Endothelial cell (in vitro differentiated cells): ENCODE results near the gene BCL2A1. TPM values are rescaled to one million over a fixed set of nuclear protein-coding genes. Genes with fewer than 3 reads are reported as not detected.
"Not testable (repeated sequence)": the region's sequence is repeated elsewhere in the genome, so short reads cannot be mapped to it uniquely, and the experiment has no call there.

Experiments used
- DNase-seq: peaks from one replicate; pipeline ENCODE4 v3.0.0; 2021; ENCODE audit warnings: low spot score
- H3K27ac Mint-ChIP-seq: one replicate; pipeline ENCODE4 v1.8.0; 2021; ENCODE audit warnings: mixed read lengths, inconsistent platforms; ENCODE audit not compliant: unreplicated experiment
- H3K27me3 Mint-ChIP-seq: one replicate; pipeline ENCODE4 v1.8.0; 2021; ENCODE audit warnings: mild to moderate bottlenecking, moderate library complexity, mixed read lengths, inconsistent platforms; ENCODE audit not compliant: unreplicated experiment
- H3K36me3 Mint-ChIP-seq: one replicate; pipeline ENCODE4 v1.8.0; 2021; ENCODE audit warnings: mild to moderate bottlenecking, low read depth, mixed read lengths, inconsistent platforms; ENCODE audit not compliant: unreplicated experiment
- H3K4me1 Mint-ChIP-seq: one replicate; pipeline ENCODE4 v1.8.0; 2021; ENCODE audit warnings: mild to moderate bottlenecking, mixed read lengths, inconsistent platforms; ENCODE audit not compliant: unreplicated experiment
- H3K4me3 Mint-ChIP-seq: one replicate; pipeline ENCODE4 v1.8.0; 2021; ENCODE audit warnings: mild to moderate bottlenecking, mixed read lengths, inconsistent platforms; ENCODE audit not compliant: unreplicated experiment
- H3K9me3 Mint-ChIP-seq: one replicate; pipeline ENCODE4 v1.8.0; 2021; ENCODE audit warnings: mixed read lengths, inconsistent platforms; ENCODE audit not compliant: unreplicated experiment
- CTCF ChIP-seq: fragments of 200-600 bp; sonication (generic); IDR thresholded peaks from one replicate; pipeline ENCODE4 v1.5.0; 2021; ENCODE audit warnings: antibody characterized with exemption; ENCODE audit not compliant: unreplicated experiment
- total RNA-seq: library from RNA; stranded (reverse); fragmentation: NEBNext Ultra II Directional; extraction: Animal tissue kit (Norgen Biotek cat#: 25700); gene quantifications from one replicate; pipeline ENCODE4 v1.2.1, GENCODE V29; 2021; ENCODE audit not compliant: unreplicated experiment

The BCL2A1 gene
- total RNA-seq, 1 donor from 2014 or later = 2.1 TPM

DNA sequence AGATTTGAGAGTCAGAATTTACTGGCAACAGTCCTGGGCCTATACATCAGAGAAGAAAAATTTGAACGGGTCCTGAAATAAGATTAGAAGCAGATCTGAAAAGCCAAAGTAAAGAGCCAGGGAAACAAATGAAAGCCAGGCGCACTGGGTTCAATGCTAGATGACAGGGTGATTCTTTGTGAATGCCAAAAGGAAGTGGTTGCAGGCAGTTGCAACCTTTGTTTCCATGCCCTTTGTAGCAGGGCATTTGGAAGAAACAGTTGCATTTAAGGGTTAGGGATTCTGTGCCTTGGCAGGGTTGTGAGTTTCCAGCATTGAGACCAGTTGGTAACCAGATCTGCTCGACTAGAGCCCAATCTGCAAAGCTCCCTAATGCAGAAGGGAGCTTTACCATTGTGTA, 37.8 kb downstream of the BCL2A1 start:
- H3K9me3 Mint-ChIP-seq = no peaks in the 10 kb centered on the region
- H3K27ac Mint-ChIP-seq = no peak overlapping the region
- H3K4me1 Mint-ChIP-seq = peaks cover 21% of the 10 kb centered on the region
- no peak for TF ChIP-seq CTCF
- H3K4me3 Mint-ChIP-seq = no peak overlapping the region
- peaks cover 6% of the 10 kb centered on the region for H3K36me3 Mint-ChIP-seq
- H3K27me3 Mint-ChIP-seq = peaks cover 4% of the 10 kb centered on the region
- no peak for DNase-seq

- no peak overlapping the region for H3K27ac Mint-ChIP-seq
- peaks cover 6% of the 10 kb centered on the region for H3K36me3 Mint-ChIP-seq
- TF ChIP-seq CTCF = no peak
- DNase-seq = no peak
- H3K9me3 Mint-ChIP-seq = no peaks in the 10 kb centered on the region
- peaks cover 4% of the 10 kb centered on the region for H3K27me3 Mint-ChIP-seq
- peaks cover 21% of the 10 kb centered on the region for H3K4me1 Mint-ChIP-seq
- no peak overlapping the region for H3K4me3 Mint-ChIP-seq
These were observed 38.5 kb downstream of the BCL2A1 start for GRCh38 chr15:79932447-79932846.

GRCh38 chr15:79930516-79930915, 40.5 kb downstream of the BCL2A1 start:
- no peak overlapping the region for H3K4me3 Mint-ChIP-seq
- H3K27ac Mint-ChIP-seq = no peak overlapping the region
- H3K27me3 Mint-ChIP-seq = peaks cover 4% of the 10 kb centered on the region
- H3K4me1 Mint-ChIP-seq = peaks cover 21% of the 10 kb centered on the region
- no peaks in the 10 kb centered on the region for H3K9me3 Mint-ChIP-seq
- peaks cover 12% of the 10 kb centered on the region for H3K36me3 Mint-ChIP-seq
- TF ChIP-seq CTCF = no peak
- no peak for DNase-seq

GRCh38 chr15:79929412-79929811, 41.6 kb downstream of the BCL2A1 start:
- no peak for TF ChIP-seq CTCF
- Mint-ChIP-seq H3K27me3 (peaks cover 4% of the 10 kb centered on the region), H3K4me1 (peaks cover 16% of the 10 kb centered on the region), H3K36me3 (peaks cover 15% of the 10 kb centered on the region), H3K4me3 (peak overlapping the region; percentile 14), H3K27ac (no peak overlapping the region), H3K9me3 (no peaks in the 10 kb centered on the region)
- no peak for DNase-seq

DNA sequence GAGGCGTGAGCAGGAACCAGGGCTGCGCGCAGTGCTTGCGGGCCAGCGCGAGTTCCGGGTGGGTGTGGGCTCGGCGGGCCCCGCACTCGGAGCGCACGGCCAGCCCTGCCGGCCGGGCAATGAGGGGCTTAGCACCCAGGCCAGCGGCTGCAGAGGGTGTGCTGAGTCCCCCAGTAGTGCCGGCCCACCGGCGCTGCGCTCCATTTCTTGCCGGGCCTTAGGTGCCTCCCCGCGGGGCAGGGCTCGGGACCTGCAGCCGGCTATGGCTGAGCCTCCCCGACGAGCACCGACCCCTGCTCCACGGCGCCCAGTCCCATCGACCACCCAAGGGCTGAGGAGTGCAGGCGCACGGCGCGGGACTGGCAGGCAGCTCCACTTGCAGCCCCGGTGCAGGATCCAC, 44.9 kb downstream of the BCL2A1 start:
- Mint-ChIP-seq H3K4me1 (peaks cover 13% of the 10 kb centered on the region), H3K36me3 (peaks cover 30% of the 10 kb centered on the region), H3K27me3 (peaks cover 12% of the 10 kb centered on the region)
- not testable (repeated sequence) for H3K4me3 Mint-ChIP-seq, H3K27ac Mint-ChIP-seq, DNase-seq, H3K9me3 Mint-ChIP-seq

GRCh38 chr15:79924379-79924778, 46.6 kb downstream of the BCL2A1 start:
- no peak for TF ChIP-seq CTCF
- H3K9me3 Mint-ChIP-seq = peaks cover 9% of the 10 kb centered on the region
- peak overlapping the region; percentile 67 for H3K4me3 Mint-ChIP-seq
- no peak overlapping the region for H3K27ac Mint-ChIP-seq
- peaks cover 45% of the 10 kb centered on the region for H3K36me3 Mint-ChIP-seq
- peaks cover 11% of the 10 kb centered on the region for H3K4me1 Mint-ChIP-seq
- H3K27me3 Mint-ChIP-seq = peaks cover 12% of the 10 kb centered on the region
- no peak for DNase-seq
